HepG2 (cell line): ENCODE data around the gene C16orf95. TPM values are rescaled to one million over a fixed set of nuclear protein-coding genes. Genes with fewer than 3 reads are reported as not detected.

Source experiments
- CEBPG ChIP-seq: IDR thresholded peaks from 2 replicates; pipeline ENCODE4 v1.6.1; 2016
- FOXM1 ChIP-seq: sonication (generic); formaldehyde crosslinking; IDR thresholded peaks from 2 replicates; pipeline ENCODE4 v1.5.0; 2020; ENCODE audit warnings: missing genetic modification reagents
- FOXO1 ChIP-seq: sonication (generic); formaldehyde crosslinking; IDR thresholded peaks from 2 replicates; pipeline ENCODE4 v1.4.0; 2020; ENCODE audit warnings: missing genetic modification reagents
- HNRNPLL ChIP-seq: fragments of 200-400 bp; formaldehyde crosslinking; IDR thresholded peaks from 2 replicates; pipeline ENCODE4 v1.6.1; 2017; ENCODE audit warnings: mild to moderate bottlenecking, low read depth, low read length; ENCODE audit not compliant: poor library complexity, severe bottlenecking
- MTF1 ChIP-seq: sonication (generic); formaldehyde crosslinking; IDR thresholded peaks from 2 replicates; pipeline ENCODE4 v1.5.0; 2020; ENCODE audit warnings: missing genetic modification reagents
- NCOA1 ChIP-seq: sonication (generic); formaldehyde crosslinking; IDR thresholded peaks from 2 replicates; pipeline ENCODE4 v1.9.0; 2021; ENCODE audit warnings: missing genetic modification reagents
- NCOA5 ChIP-seq: sonication (generic); formaldehyde crosslinking; IDR thresholded peaks from 2 replicates; pipeline ENCODE4 v1.4.0; 2020; ENCODE audit warnings: missing genetic modification reagents
- RAD21 ChIP-seq: fragments of 450-650 bp; formaldehyde crosslinking; IDR thresholded peaks from 2 replicates; pipeline ENCODE4 v1.5.0; 2020; ENCODE audit warnings: mild to moderate bottlenecking
- TGIF2 ChIP-seq: IDR thresholded peaks from 2 replicates; pipeline ENCODE4 v1.6.1; 2016; ENCODE audit warnings: control low read depth, missing compliant biosample characterization
- ZFP36 ChIP-seq: fragments of 150-350 bp; IDR thresholded peaks from 2 replicates; pipeline ENCODE4 v1.6.1; 2018; ENCODE audit warnings: borderline replicate concordance, low read length, low read depth; ENCODE audit not compliant: partially characterized antibody
- ZNF335 ChIP-seq: sonication (generic); formaldehyde crosslinking; IDR thresholded peaks from 2 replicates; pipeline ENCODE4 v1.4.0; 2020; ENCODE audit warnings: missing genetic modification reagents
- ZNF44 ChIP-seq: sonication (generic); formaldehyde crosslinking; IDR thresholded peaks from 2 replicates; pipeline ENCODE4 v1.5.1; 2020; ENCODE audit warnings: mild to moderate bottlenecking, missing genetic modification reagents
- ZNF446 ChIP-seq: sonication (generic); formaldehyde crosslinking; IDR thresholded peaks from 2 replicates; pipeline ENCODE4 v1.5.0; 2020; ENCODE audit warnings: mild to moderate bottlenecking, missing genetic modification reagents
- ZNF569 ChIP-seq: sonication (generic); formaldehyde crosslinking; IDR thresholded peaks from 2 replicates; pipeline ENCODE4 v1.5.0; 2020; ENCODE audit warnings: mild to moderate bottlenecking, missing genetic modification reagents, moderate library complexity, borderline replicate concordance
- ZNF780A ChIP-seq: sonication (generic); formaldehyde crosslinking; IDR thresholded peaks from 2 replicates; pipeline ENCODE4 v1.8.0; 2022; ENCODE audit warnings: mild to moderate bottlenecking, missing genetic modification reagents, moderate library complexity
- ZNF839 ChIP-seq: sonication (generic); formaldehyde crosslinking; IDR thresholded peaks from 2 replicates; pipeline ENCODE4 v1.4.0; 2020; ENCODE audit warnings: missing genetic modification reagents, mild to moderate bottlenecking, borderline replicate concordance
- polyA plus RNA-seq, 8 experiments: library from polyadenylated mRNA; depleted of rRNA in 3 of 8; stranded (reverse) in 7 of 8; unstranded in 1 of 8; fragments of >200 nt; fragmentation: Illumina TruSeq in 4 of 8; extraction: Trizol in 4 of 8; gene quantifications; 2 replicates each; pipeline versions ENCODE4 v1.2.1 to v1.2.3, GENCODE V29; 2011 to 2016; ENCODE audit warnings: low read depth in 4 of 8, missing spikeins in 1 of 8, mixed read lengths in 1 of 8; ENCODE audit not compliant: insufficient read depth in 1 of 8
- total RNA-seq, 5 experiments: library from RNA; depleted of rRNA; stranded (reverse); fragments of >200 nt; fragmentation: Illumina TruSeq; extraction: Trizol; gene quantifications; 2 replicates each; pipeline ENCODE4 v1.2.3, GENCODE V29; 2016; ENCODE audit warnings: low read depth in 1 of 5
- TF ChIP-seq, protein P1 (sequence below): fragments of 450-650 bp; IDR thresholded peaks from 2 replicates; pipeline ENCODE4 v1.6.1; 2016
- TF ChIP-seq, protein P2 (sequence below): sonication (generic); formaldehyde crosslinking; IDR thresholded peaks from 2 replicates; pipeline ENCODE4 v1.4.0; 2020; ENCODE audit warnings: missing genetic modification reagents
- TF ChIP-seq, protein P3 (sequence below): IDR thresholded peaks from 2 replicates; pipeline ENCODE4 v1.6.1; 2012; ENCODE audit warnings: inconsistent platforms
- TF ChIP-seq, protein P4 (sequence below): sonication (generic); formaldehyde crosslinking; IDR thresholded peaks from 2 replicates; pipeline ENCODE4 v1.5.1; 2020; ENCODE audit warnings: missing genetic modification reagents, mild to moderate bottlenecking, borderline replicate concordance
- TF ChIP-seq, protein P5 (sequence below): sonication (generic); formaldehyde crosslinking; IDR thresholded peaks from 2 replicates; pipeline ENCODE4 v1.8.1; 2023; ENCODE audit warnings: missing genetic modification reagents, inconsistent platforms, borderline replicate concordance
- TF ChIP-seq, protein P6 (sequence below): sonication (generic); IDR thresholded peaks from 2 replicates; pipeline ENCODE4 v1.6.1; 2016; ENCODE audit warnings: low read depth, borderline replicate concordance

The C16orf95 gene
- total and polyA plus RNA-seq, 2 of the 13 experiments (the other 11 are each of a cell fraction or from before 2014, with no cell fraction given), result 2.8 to 8.6 TPM

DNA sequence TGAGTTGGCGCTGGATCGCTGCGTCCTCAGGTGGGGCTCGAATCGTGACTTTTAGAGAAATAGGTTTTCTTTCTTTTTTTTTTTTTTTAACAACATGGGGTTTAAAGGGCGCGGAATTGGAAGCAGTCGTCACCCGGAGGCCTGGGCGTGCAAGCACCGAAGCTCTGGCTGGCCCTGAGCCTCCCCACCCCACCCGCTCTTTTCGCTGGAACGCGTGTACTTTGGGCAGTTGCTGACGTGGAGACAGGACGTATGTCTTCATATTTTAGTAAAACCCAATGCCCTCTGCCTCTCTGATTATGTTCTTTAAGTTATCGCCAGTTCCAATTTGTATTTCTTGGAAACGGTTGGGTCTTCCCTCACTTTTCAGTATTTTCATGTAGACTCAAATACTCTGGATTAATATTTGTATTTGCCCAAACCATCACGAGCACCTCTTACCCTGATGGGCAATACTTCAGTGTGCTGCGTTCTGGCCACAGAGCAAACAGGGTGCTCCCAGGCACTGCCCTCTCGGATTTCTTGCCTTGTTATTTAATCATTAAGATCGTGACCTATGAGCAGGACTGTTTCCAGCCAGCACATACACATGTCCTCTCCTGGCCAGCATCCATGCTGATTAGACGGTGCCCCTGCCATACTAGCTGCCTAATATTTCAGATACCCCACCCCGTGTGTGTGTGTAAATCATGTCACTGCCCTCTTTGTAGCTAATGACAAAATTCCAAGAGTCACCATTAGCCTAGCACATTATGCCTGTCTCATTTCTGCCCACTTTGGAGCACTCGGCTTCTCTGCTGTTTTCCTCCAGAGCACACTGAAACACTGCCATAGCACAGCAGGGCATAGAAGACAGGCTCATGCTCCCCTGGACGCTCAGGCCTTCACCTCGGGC, 805 bp upstream of the C16orf95 start (continued):
- TF ChIP-seq, protein P1, sequence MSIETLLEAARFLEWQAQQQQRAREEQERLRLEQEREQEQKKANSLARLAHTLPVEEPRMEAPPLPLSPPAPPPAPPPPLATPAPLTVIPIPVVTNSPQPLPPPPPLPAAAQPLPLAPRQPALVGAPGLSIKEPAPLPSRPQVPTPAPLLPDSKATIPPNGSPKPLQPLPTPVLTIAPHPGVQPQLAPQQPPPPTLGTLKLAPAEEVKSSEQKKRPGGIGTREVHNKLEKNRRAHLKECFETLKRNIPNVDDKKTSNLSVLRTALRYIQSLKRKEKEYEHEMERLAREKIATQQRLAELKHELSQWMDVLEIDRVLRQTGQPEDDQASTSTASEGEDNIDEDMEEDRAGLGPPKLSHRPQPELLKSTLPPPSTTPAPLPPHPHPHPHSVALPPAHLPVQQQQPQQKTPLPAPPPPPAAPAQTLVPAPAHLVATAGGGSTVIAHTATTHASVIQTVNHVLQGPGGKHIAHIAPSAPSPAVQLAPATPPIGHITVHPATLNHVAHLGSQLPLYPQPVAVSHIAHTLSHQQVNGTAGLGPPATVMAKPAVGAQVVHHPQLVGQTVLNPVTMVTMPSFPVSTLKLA, result no peak
- TF ChIP-seq, protein P2, sequence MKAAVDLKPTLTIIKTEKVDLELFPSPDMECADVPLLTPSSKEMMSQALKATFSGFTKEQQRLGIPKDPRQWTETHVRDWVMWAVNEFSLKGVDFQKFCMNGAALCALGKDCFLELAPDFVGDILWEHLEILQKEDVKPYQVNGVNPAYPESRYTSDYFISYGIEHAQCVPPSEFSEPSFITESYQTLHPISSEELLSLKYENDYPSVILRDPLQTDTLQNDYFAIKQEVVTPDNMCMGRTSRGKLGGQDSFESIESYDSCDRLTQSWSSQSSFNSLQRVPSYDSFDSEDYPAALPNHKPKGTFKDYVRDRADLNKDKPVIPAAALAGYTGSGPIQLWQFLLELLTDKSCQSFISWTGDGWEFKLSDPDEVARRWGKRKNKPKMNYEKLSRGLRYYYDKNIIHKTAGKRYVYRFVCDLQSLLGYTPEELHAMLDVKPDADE, result no peak
- no peak for TF ChIP-seq RAD21 (CRISPR knock-in tag)
- no peak; the same call in 1 of the 2 replicates for TF ChIP-seq ZNF839 (CRISPR knock-in tag)
- TF ChIP-seq, protein P3, sequence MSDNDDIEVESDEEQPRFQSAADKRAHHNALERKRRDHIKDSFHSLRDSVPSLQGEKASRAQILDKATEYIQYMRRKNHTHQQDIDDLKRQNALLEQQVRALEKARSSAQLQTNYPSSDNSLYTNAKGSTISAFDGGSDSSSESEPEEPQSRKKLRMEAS, result peak; percentile 28
- TF ChIP-seq ZFP36, result no peak
- TF ChIP-seq ZNF569 (CRISPR knock-in tag), result no peak
- no peak for TF ChIP-seq MTF1 (CRISPR knock-in tag)
- no peak for TF ChIP-seq NCOA5 (CRISPR knock-in tag)
- TF ChIP-seq, protein P4, sequence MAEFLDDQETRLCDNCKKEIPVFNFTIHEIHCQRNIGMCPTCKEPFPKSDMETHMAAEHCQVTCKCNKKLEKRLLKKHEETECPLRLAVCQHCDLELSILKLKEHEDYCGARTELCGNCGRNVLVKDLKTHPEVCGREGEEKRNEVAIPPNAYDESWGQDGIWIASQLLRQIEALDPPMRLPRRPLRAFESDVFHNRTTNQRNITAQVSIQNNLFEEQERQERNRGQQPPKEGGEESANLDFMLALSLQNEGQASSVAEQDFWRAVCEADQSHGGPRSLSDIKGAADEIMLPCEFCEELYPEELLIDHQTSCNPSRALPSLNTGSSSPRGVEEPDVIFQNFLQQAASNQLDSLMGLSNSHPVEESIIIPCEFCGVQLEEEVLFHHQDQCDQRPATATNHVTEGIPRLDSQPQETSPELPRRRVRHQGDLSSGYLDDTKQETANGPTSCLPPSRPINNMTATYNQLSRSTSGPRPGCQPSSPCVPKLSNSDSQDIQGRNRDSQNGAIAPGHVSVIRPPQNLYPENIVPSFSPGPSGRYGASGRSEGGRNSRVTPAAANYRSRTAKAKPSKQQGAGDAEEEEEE (CRISPR knock-in tag), result 0 out of 2 replicates have a peak, but pooled peaks have one; percentile 86
- TF ChIP-seq, protein P5, sequence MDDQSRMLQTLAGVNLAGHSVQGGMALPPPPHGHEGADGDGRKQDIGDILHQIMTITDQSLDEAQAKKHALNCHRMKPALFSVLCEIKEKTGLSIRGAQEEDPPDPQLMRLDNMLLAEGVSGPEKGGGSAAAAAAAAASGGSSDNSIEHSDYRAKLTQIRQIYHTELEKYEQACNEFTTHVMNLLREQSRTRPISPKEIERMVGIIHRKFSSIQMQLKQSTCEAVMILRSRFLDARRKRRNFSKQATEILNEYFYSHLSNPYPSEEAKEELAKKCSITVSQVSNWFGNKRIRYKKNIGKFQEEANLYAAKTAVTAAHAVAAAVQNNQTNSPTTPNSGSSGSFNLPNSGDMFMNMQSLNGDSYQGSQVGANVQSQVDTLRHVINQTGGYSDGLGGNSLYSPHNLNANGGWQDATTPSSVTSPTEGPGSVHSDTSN (CRISPR knock-in tag), result no peak
- TF ChIP-seq CEBPG (CRISPR knock-in tag), result no peak
- no peak for TF ChIP-seq ZNF780A (CRISPR knock-in tag)
- 0 out of 2 replicates have a peak, but pooled peaks have one; percentile 19 for TF ChIP-seq ZNF44 (CRISPR knock-in tag)
- TF ChIP-seq FOXM1 (CRISPR knock-in tag), result no peak
- TF ChIP-seq TGIF2, result 0 out of 2 replicates have a peak, but pooled peaks have one; percentile 28
- TF ChIP-seq HNRNPLL, result peak; percentile 19
- no peak for TF ChIP-seq FOXO1 (CRISPR knock-in tag)
- no peak for TF ChIP-seq NCOA1 (CRISPR knock-in tag)
- no peak for TF ChIP-seq ZNF446 (CRISPR knock-in tag)
- TF ChIP-seq, protein P6, sequence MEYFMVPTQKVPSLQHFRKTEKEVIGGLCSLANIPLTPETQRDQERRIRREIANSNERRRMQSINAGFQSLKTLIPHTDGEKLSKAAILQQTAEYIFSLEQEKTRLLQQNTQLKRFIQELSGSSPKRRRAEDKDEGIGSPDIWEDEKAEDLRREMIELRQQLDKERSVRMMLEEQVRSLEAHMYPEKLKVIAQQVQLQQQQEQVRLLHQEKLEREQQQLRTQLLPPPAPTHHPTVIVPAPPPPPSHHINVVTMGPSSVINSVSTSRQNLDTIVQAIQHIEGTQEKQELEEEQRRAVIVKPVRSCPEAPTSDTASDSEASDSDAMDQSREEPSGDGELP, result no peak
- no peak; the same call in 1 of the 2 replicates for TF ChIP-seq ZNF335 (CRISPR knock-in tag)
